GM19351 (cell line): ENCODE measurements around the gene POLN.

Experiments
- ATAC-seq: cut with Tn5 transposase; IDR thresholded peaks from one replicate; pipeline ENCODE4 v1.9.1; 2021; ENCODE audit warnings: mild to moderate bottlenecking, moderate library complexity; ENCODE audit not compliant: unreplicated experiment

Gene POLN

GRCh38 chr4:2264481-2265041 is 22.6 kb upstream of the POLN start:
- no peak for ATAC-seq

- ATAC-seq, result no peak
These were observed 22.0 kb upstream of the POLN start for GRCh38 chr4:2263926-2264321.

GRCh38 chr4:2262944-2263250 is 21.0 kb upstream of the POLN start:
- no peak for ATAC-seq

- ATAC-seq, result peak; percentile 89
These were observed 20.4 kb upstream of the POLN start for GRCh38 chr4:2262145-2262943.

- ATAC-seq, result no peak
These were observed 19.9 kb upstream of the POLN start, which contains the start of gene MXD4 for GRCh38 chr4:2261853-2262144. TSS of gene MXD4 (minus strand) at chr4:2262109. CDS start at chr4:2261980, 129 bp downstream.

GRCh38 chr4:2261110-2261852 is 19.4 kb upstream of the POLN start:
- peak; percentile 19 for ATAC-seq

GRCh38 chr4:2260344-2261109 is 18.6 kb upstream of the POLN start:
- no peak for ATAC-seq

GRCh38 chr4:2259541-2260343 is 17.8 kb upstream of the POLN start:
- ATAC-seq, result no peak

GRCh38 chr4:2259036-2259540 is 17.2 kb upstream of the POLN start:
- no peak for ATAC-seq

GRCh38 chr4:2258091-2259035 is 16.4 kb upstream of the POLN start:
- ATAC-seq, result no peak

- no peak for ATAC-seq
These were observed 15.6 kb upstream of the POLN start for GRCh38 chr4:2257361-2258081.

- no peak for ATAC-seq
These were observed 14.9 kb upstream of the POLN start for GRCh38 chr4:2256781-2257191.

- ATAC-seq, result no peak
These were observed 14.3 kb upstream of the POLN start for GRCh38 chr4:2256156-2256731.

- no peak for ATAC-seq
These were observed 13.7 kb upstream of the POLN start for GRCh38 chr4:2255501-2256155.

- ATAC-seq, result no peak
These were observed 13.0 kb upstream of the POLN start for GRCh38 chr4:2254665-2255500.

- no peak for ATAC-seq
These were observed 11.5 kb upstream of the POLN start for GRCh38 chr4:2253160-2254084.
